Ascending aorta (tissue), 2 donors: ENCODE results near the gene IRX2. TPM values are rescaled to one million over a fixed set of nuclear protein-coding genes. Genes with fewer than 3 reads are reported as not detected.

ENCODE experiments used
- DNase-seq, 2 donors: peaks; one replicate each; pipeline ENCODE4 v3.0.0-alpha.2; 2019; ENCODE audit warnings: low spot score in 2 of 2
- H3K27ac ChIP-seq, 2 donors: fragments of 200-600 bp; sonication (generic); one replicate each; pipeline ENCODE4 v1.5.1; 2016 to 2017; ENCODE audit warnings: mild to moderate bottlenecking in 1 of 2
- H3K27me3 ChIP-seq: fragments of 200-600 bp; sonication (generic); one replicate; pipeline ENCODE4 v1.5.1; 2017
- H3K36me3 ChIP-seq, 2 donors: fragments of 200-600 bp; sonication (generic); one replicate each; pipeline ENCODE4 v1.5.1; 2016
- H3K4me1 ChIP-seq, 2 donors: fragments of 200-600 bp; sonication (generic); one replicate each; pipeline ENCODE4 v1.5.1; 2016 to 2017; ENCODE audit warnings: mild to moderate bottlenecking in 1 of 2
- H3K4me3 ChIP-seq, 2 donors: fragments of 200-600 bp; sonication (generic); one replicate each; pipeline ENCODE4 v1.5.1; 2016 to 2017; ENCODE audit warnings: mild to moderate bottlenecking in 1 of 2
- H3K9me3 ChIP-seq, 2 donors: fragments of 200-600 bp; sonication (generic); one replicate each; pipeline ENCODE4 v1.5.1; 2016
- intact Hi-C: fragments of 100-400 bp; cut with DNase I; formaldehyde crosslinking; loops from one replicate; pipeline ENCODE4 v1.15.1; 2023
- total RNA-seq: library from RNA; depleted of rRNA; stranded (reverse); fragments of >200 nt; gene quantifications from one replicate; pipeline ENCODE4 v1.1.0, GENCODE V29; 2016
- TF ChIP-seq, protein P1 (sequence below), 3 experiments: fragments of 200-600 bp in 2 of 3; fragments of 450-650 bp in 1 of 3; sonication (generic) in 2 of 3; IDR thresholded peaks; one replicate each; pipeline ENCODE4 v1.5.1; 2016 to 2019; ENCODE audit warnings: antibody characterized with exemption in 3 of 3, mild to moderate bottlenecking in 1 of 3, moderate library complexity in 1 of 3

IRX2 gene
- total RNA-seq, 1 donor from 2014 or later = not detected

GRCh38 chr5:2780421-2781171 lies 29.1 kb upstream of the IRX2 start:
- no peaks in the 10 kb centered on the region for H3K4me1 ChIP-seq
- intact Hi-C loops = no loop called here
- no peak for DNase-seq
- no peak overlapping the region for H3K4me3 ChIP-seq
- H3K27ac ChIP-seq = no peak overlapping the region
- H3K36me3 ChIP-seq = no peaks in the 10 kb centered on the region
- TF ChIP-seq, protein P1, sequence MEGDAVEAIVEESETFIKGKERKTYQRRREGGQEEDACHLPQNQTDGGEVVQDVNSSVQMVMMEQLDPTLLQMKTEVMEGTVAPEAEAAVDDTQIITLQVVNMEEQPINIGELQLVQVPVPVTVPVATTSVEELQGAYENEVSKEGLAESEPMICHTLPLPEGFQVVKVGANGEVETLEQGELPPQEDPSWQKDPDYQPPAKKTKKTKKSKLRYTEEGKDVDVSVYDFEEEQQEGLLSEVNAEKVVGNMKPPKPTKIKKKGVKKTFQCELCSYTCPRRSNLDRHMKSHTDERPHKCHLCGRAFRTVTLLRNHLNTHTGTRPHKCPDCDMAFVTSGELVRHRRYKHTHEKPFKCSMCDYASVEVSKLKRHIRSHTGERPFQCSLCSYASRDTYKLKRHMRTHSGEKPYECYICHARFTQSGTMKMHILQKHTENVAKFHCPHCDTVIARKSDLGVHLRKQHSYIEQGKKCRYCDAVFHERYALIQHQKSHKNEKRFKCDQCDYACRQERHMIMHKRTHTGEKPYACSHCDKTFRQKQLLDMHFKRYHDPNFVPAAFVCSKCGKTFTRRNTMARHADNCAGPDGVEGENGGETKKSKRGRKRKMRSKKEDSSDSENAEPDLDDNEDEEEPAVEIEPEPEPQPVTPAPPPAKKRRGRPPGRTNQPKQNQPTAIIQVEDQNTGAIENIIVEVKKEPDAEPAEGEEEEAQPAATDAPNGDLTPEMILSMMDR (IDR thresholded peaks at IDR 0.05) = no peak
- no peaks in the 10 kb centered on the region for H3K9me3 ChIP-seq
- H3K27me3 ChIP-seq = no peaks in the 10 kb centered on the region

- intact Hi-C loops = no loop called here
- DNase-seq = no peak
These were observed 28.0 kb upstream of the IRX2 start for GRCh38 chr5:2779459-2779858.

DNA sequence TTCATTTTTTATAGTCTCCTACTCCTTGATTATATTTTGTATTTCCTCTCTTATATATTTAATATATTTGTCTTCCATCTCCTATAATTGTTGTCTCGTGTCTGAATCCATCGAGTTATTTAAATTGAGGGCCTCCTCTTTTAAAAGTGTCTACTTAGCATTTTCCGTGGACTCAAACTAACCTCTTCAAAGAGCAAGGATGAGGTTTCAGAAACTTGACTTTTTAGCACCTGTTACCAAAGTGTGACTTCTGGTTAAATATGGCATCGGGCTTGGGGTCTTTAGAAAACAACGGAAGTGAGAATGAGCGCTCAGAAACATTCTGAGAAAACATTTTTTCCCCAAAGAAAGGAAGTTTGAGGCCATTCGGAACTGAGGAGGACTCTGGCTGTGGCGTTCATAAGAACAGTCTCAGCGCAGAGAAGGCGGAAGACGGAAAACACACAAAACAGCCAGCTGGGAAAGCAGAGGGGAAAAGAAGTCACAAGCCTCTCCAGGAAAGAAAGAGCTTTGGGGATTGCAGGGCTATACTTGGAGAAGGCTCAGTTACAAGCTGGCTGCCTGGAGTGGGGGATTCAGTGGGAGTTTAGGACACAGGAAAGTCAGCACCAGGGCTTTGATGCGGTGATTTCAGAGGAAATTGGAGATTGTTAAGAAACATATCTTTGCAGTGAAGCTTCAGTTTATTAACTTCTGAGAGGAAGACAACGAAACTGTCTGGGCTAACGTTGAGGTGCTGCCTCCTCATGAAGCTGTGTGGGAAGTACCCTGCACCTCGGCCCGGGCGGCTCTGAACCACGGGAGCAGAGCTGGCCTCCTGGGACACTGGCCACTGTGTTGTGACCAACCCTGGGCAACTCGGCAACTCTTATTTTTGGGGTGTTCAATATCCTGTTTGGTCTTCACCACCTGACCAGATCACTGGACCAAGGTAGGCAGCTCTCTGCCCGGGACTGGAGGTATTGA lies 25.1 kb upstream of the IRX2 start:
- Histone ChIP-seq H3K27ac (no peak overlapping the region), H3K4me1 (no peaks in the 10 kb centered on the region), H3K27me3 (no peaks in the 10 kb centered on the region), H3K4me3 (no peak overlapping the region), H3K9me3 (no peaks in the 10 kb centered on the region), H3K36me3 (no peaks in the 10 kb centered on the region)
- TF ChIP-seq, protein P1 (IDR thresholded peaks at IDR 0.05) = no peak
- intact Hi-C loops = no loop called here
- DNase-seq = no peak

More at GRCh38 chr5:2779459-2779858, 28.0 kb upstream of the IRX2 start:
- H3K4me3 ChIP-seq = no peak overlapping the region
- TF ChIP-seq, protein P1 (IDR thresholded peaks at IDR 0.05) = no peak
- no peaks in the 10 kb centered on the region for H3K27me3 ChIP-seq
- H3K9me3 ChIP-seq = no peaks in the 10 kb centered on the region
- no peak overlapping the region for H3K27ac ChIP-seq
- H3K36me3 ChIP-seq = no peaks in the 10 kb centered on the region
- no peaks in the 10 kb centered on the region for H3K4me1 ChIP-seq

DNA sequence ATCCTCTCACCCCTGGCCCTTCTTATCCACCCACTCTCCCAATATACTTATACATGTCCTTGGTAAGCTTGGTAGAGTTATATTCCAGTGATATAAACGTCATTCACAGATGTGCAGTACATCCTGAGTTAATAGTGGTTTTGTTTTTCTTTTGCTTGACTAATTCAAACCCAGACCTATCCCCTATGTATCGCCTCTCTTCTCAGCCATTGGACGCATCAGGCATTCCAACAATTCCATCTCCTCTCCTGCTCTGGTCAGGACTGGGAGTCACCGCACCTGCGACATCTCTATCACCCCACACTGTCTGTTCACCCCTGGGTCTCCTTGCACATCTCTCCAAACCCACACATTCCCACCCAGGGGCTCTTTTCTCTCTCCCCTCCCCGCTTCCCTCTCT lies 21.9 kb upstream of the IRX2 start:
- no peak for DNase-seq
- no peaks in the 10 kb centered on the region for H3K36me3 ChIP-seq
- H3K4me3 ChIP-seq = no peak overlapping the region
- intact Hi-C loops = no loop called here
- TF ChIP-seq, protein P1 (IDR thresholded peaks at IDR 0.05) = no peak
- no peak overlapping the region for H3K27ac ChIP-seq
- H3K27me3 ChIP-seq = no peaks in the 10 kb centered on the region
- H3K9me3 ChIP-seq = no peaks in the 10 kb centered on the region
- H3K4me1 ChIP-seq = no peaks in the 10 kb centered on the region

- DNase-seq = no peak
- intact Hi-C loops = no loop called here
- TF ChIP-seq, protein P1 (IDR thresholded peaks at IDR 0.05) = no peak
- Histone ChIP-seq H3K4me3 (no peak overlapping the region), H3K36me3 (no peaks in the 10 kb centered on the region), H3K4me1 (no peaks in the 10 kb centered on the region), H3K9me3 (no peaks in the 10 kb centered on the region), H3K27ac (no peak overlapping the region), H3K27me3 (no peaks in the 10 kb centered on the region)
These were observed 15.6 kb upstream of the IRX2 start for GRCh38 chr5:2767089-2767488.
